Heart left ventricle (tissue), 16 donors: ENCODE measurements around the gene NOP9. TPM values are rescaled to one million over a fixed set of nuclear protein-coding genes. Genes with fewer than 3 reads are reported as not detected.

Experiments
- ATAC-seq, 4 donors: fragments of 200-7000 bp; cut with Tn5 transposase; one replicate each; pipeline ENCODE4 v1.9.1; 2020 to 2022; ENCODE audit warnings: moderate library complexity in 4 of 4, mild to moderate bottlenecking in 3 of 4, moderate number of reproducible peaks in 1 of 4
- DNase-seq, 5 donors: peaks; one replicate each; pipeline ENCODE4 v3.0.0-alpha.2; 2020
- H3K27ac ChIP-seq, 12 donors: fragments of 200-600 bp; sonication (generic) in 4 of 12; one replicate each; pipeline versions ENCODE4 v1.5.0 to v1.8.0; 2016 to 2022; ENCODE audit warnings: mild to moderate bottlenecking in 2 of 12
- H3K27me3 ChIP-seq, 9 donors: fragments of 200-600 bp; sonication (generic) in 2 of 9; one replicate each; pipeline versions ENCODE4 v1.5.1 to v1.8.0; 2016 to 2022; ENCODE audit warnings: mild to moderate bottlenecking in 3 of 9
- H3K36me3 ChIP-seq, 9 donors: fragments of 200-600 bp; sonication (generic) in 2 of 9; one replicate each; pipeline versions ENCODE4 v1.5.0 to v1.8.0; 2018 to 2022; ENCODE audit warnings: mild to moderate bottlenecking in 2 of 9
- H3K4me1 ChIP-seq, 12 donors: fragments of 200-600 bp; sonication (generic) in 4 of 12; one replicate each; pipeline versions ENCODE4 v1.5.0 to v1.8.0; 2016 to 2022; ENCODE audit warnings: mild to moderate bottlenecking in 3 of 12
- H3K4me3 ChIP-seq, 12 donors: fragments of 200-600 bp; sonication (generic) in 4 of 12; one replicate each; pipeline versions ENCODE4 v1.5.0 to v1.8.0; 2017 to 2022; ENCODE audit warnings: mild to moderate bottlenecking in 9 of 12, moderate library complexity in 4 of 12
- H3K9me3 ChIP-seq, 12 donors: fragments of 200-600 bp; sonication (generic) in 4 of 12; one replicate each; pipeline versions ENCODE4 v1.5.0 to v1.8.0; 2016 to 2022; ENCODE audit warnings: mild to moderate bottlenecking in 1 of 12
- CTCF ChIP-seq, 12 donors: fragments of 200-600 bp; sonication (generic) in 4 of 12; IDR thresholded peaks; one replicate each; pipeline versions ENCODE4 v1.5.0 to v1.8.0; 2018 to 2022; ENCODE audit warnings: antibody characterized with exemption in 12 of 12, mild to moderate bottlenecking in 5 of 12
- POLR2A ChIP-seq, 2 donors: fragments of 450-650 bp; IDR thresholded peaks; one replicate each; pipeline ENCODE4 v1.6.1; 2017; ENCODE audit warnings: antibody characterized with exemption in 2 of 2, mild to moderate bottlenecking in 2 of 2, moderate library complexity in 2 of 2
- WGBS, 4 donors: extraction: QIAGEN DNeasy Blood & Tissue Kit in 2 of 4; methylation state at CpG; one replicate each; pipeline versions ENCODE4 v1.1.5 to v1.1.7; 2013 to 2018; 5-methylcytosine and 5-hydroxymethylcytosine counted together
- intact Hi-C, 10 donors: fragments of 100-400 bp; cut with DNase I; formaldehyde crosslinking; loops; one replicate each; pipeline versions ENCODE4 v1.11.1 to v1.14.2; 2022
- polyA plus RNA-seq, 2 donors: library from polyadenylated mRNA; stranded (reverse); fragments of 200-250 nt; gene quantifications; one replicate each; pipeline ENCODE4 v1.2.3, GENCODE V29; 2013
- total RNA-seq, 9 donors: library from RNA; depleted of rRNA in 2 of 9; stranded (reverse); fragments of >200 nt in 2 of 9; fragmentation: NEBNext Ultra II Directional in 3 of 9; extraction: Animal tissue kit (Norgen Biotek cat#: 25700) in 3 of 9; gene quantifications; one replicate each; pipeline versions ENCODE4 v1.1.0 to v1.2.4, GENCODE V29; 2016 to 2023
- donor health status: ischemic (EF 13 %, LVEDD 7.1; RV severe dilation, severe dysfunction).
- donor health status: healthy with polysubstance abuse.
- donor health status: DM: no; HTN: yes; CAD: no.
- donor health status: DM: no; HTN: no; CAD: no.
- donor health status: ischemic (EF 25% LVEDD 6.9; RV normal size, moderate dysfunction).
- donor health status: ischemic (EF 25% LVEDD 5.7; RV mildly dilated, moderate dysfunction).
- donor health status: healthy.
- donor health status: DM: yes; HTN: yes; CAD: no.
- donor health status: ischemic (EF 35%, LVEDD 5.7; RV mildly dilated, moderate dysfunction).
- donor health status: nonischemic (EF 11% LVEDD 7.7; RV severe dilation, severe dysfunction).
- donor health status: DM: yes; HTN: yes; CAD: no.
- donor health status: PGD.
- donor health status: ischemic (EF 29% LVEDD 5.4; RV normal size, mild dysfunction).
- donor health status: nonischemic (EF 23%, LVEDD 6.1; RV moderate dilation, normal function).

The NOP9 gene
- total and polyA plus RNA-seq, 11 donors, result 13.5 to 34.0 (median 27.8) TPM

- 44 to 59% (median 47%) methylated on average over 7 of the region's 7 CpGs for WGBS, 4 donors
- no peaks in the 10 kb centered on the region for H3K27me3 ChIP-seq
- intact Hi-C loops, result loop anchor here in 3 of 10 donors (1.0 to 5.0 kb wide), 3 partner anchors 28 to 242 kb away; partner anchors contain the start of genes TINF2 (in 2 of the 3) and RABGGTA (in 1 of the 3)
- H3K36me3 ChIP-seq, result peaks cover 0 to 52% (median 41%) of the 10 kb centered on the region in 9 donors
- ATAC-seq (peak in 3 of 4 donors; percentile 9 to 18 (median 17)), DNase-seq (peak in 1 of 5 donors; percentile 44)
- peak overlapping the region; percentile 75 to 99 (median 95) for H3K4me3 ChIP-seq
- TF ChIP-seq CTCF (IDR thresholded peaks at IDR 0.05), result no peak
- no peak for TF ChIP-seq POLR2A (IDR thresholded peaks at IDR 0.05)
- H3K9me3 ChIP-seq, result no peaks in the 10 kb centered on the region
- H3K27ac ChIP-seq, result peak overlapping the region in 9 of 12 donors; percentile 76 to 91 (median 81)
- H3K4me1 ChIP-seq, result peaks cover 0 to 40% (median 24%) of the 10 kb centered on the region in 12 donors
These were observed 777 bp upstream of the NOP9 start for GRCh38 chr14:24298892-24299254.

GRCh38 chr14:24300326-24300980, 803 bp downstream of the NOP9 start:
- Histone ChIP-seq H3K9me3 (no peaks in the 10 kb centered on the region), H3K36me3 (peaks cover 0 to 57% (median 52%) of the 10 kb centered on the region in 9 donors), H3K4me3 (peak overlapping the region; percentile 75 to 99 (median 95)), H3K27ac (peak overlapping the region; percentile 1 to 91 (median 80)), H3K27me3 (no peaks in the 10 kb centered on the region), H3K4me1 (peaks cover 0 to 40% (median 24%) of the 10 kb centered on the region in 12 donors)
- ATAC-seq, result no peak
- DNase-seq, result no peak
- intact Hi-C loops, result no loop called here
- 28 to 33% (median 29%) methylated on average over 16 of the region's 16 CpGs for WGBS, 4 donors
- TF ChIP-seq POLR2A (IDR thresholded peaks at IDR 0.05), result no peak
- no peak for TF ChIP-seq CTCF (IDR thresholded peaks at IDR 0.05)

DNA sequence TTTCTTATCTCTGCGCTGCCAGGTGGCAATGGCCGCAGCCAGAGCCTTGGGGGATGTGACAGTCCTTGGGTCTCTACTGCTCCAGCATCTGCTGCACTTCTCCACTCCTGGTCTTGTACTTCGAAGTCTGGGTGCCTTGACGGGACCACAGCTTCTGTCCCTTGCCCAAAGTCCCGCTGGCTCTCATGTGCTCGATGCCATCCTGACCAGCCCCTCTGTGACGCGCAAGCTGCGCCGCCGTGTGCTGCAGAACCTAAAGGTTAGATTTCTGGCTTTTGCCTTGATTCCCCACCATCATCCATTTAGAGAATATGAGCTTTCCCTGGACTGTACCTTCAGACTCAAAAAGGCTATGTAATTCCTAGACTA, 4.4 kb downstream of the NOP9 start:
- DNase-seq, result no peak

More for the DNA sequence above, 4.4 kb downstream of the NOP9 start:
- peaks cover 0 to 69% (median 64%) of the 10 kb centered on the region in 9 donors for H3K36me3 ChIP-seq
- ATAC-seq, result no peak
- no peak for TF ChIP-seq POLR2A (IDR thresholded peaks at IDR 0.05)
- no peak for TF ChIP-seq CTCF (IDR thresholded peaks at IDR 0.05)
- WGBS, 4 donors, result 96 to 98% (median 97%) methylated on average over 11 of the region's 11 CpGs
- no peak overlapping the region for H3K27ac ChIP-seq
- intact Hi-C loops, result no loop called here
- H3K4me1 ChIP-seq, result peaks cover 0 to 32% (median 16%) of the 10 kb centered on the region in 12 donors
- no peaks in the 10 kb centered on the region for H3K9me3 ChIP-seq
- H3K27me3 ChIP-seq, result no peaks in the 10 kb centered on the region
- no peak overlapping the region for H3K4me3 ChIP-seq
